SK-N-DZ (cell line): ENCODE data around the gene FRRS1. TPM values are rescaled to one million over a fixed set of nuclear protein-coding genes. Genes with fewer than 3 reads are reported as not detected.
"Not testable (repeated sequence)": the region's sequence is repeated elsewhere in the genome, so short reads cannot be mapped to it uniquely, and the experiment has no call there.

Source experiments
- DNase-seq: peaks from one replicate; pipeline ENCODE4 v3.0.0-alpha.2; 2015; ENCODE audit warnings: low spot score
- polyA plus RNA-seq, 2 experiments: library from polyadenylated mRNA; depleted of rRNA; stranded (reverse); fragments of >200 nt; gene quantifications; 2 replicates each; pipeline ENCODE4 v1.2.3, GENCODE V29; 2014

Gene FRRS1
- 0.93 and 2.5 TPM in 2 replicates for polyA plus RNA-seq (2014; cell fraction: cytosol; rRNA removed)
- 0.28 and 0.62 TPM in 2 replicates for polyA plus RNA-seq (2014; cell fraction: nucleus; rRNA removed)

GRCh38 chr1:99766378-99766800 lies at the start of gene FRRS1:
Gene FRRS1 (minus strand): TSS chr1:99766635. CDS start chr1:99748768, 17,867 bp downstream.
- peak; percentile 48 for DNase-seq

- DNase-seq = no peak
Measured at GRCh38 chr1:99814373-99814900, 48.0 kb upstream of the FRRS1 start.

- DNase-seq = no peak
Measured at GRCh38 chr1:99811747-99812146, 45.3 kb upstream of the FRRS1 start.

GRCh38 chr1:99811075-99811474 lies 44.6 kb upstream of the FRRS1 start:
- DNase-seq = no peak

- peak; percentile 87 for DNase-seq
Measured at GRCh38 chr1:99808391-99809115, 42.1 kb upstream of the FRRS1 start.

GRCh38 chr1:99806882-99807281 lies 40.4 kb upstream of the FRRS1 start:
- DNase-seq = no peak

- DNase-seq = no peak
Measured at GRCh38 chr1:99801584-99801983, 35.1 kb upstream of the FRRS1 start.

- DNase-seq = not testable (repeated sequence)
Measured at GRCh38 chr1:99793861-99794260, 27.4 kb upstream of the FRRS1 start.

- DNase-seq = no peak
Measured at GRCh38 chr1:99789715-99790114, 23.3 kb upstream of the FRRS1 start.

- no peak for DNase-seq
Measured at GRCh38 chr1:99788896-99789295, 22.5 kb upstream of the FRRS1 start.

GRCh38 chr1:99786751-99787501 lies 20.5 kb upstream of the FRRS1 start:
- no peak for DNase-seq

- DNase-seq = no peak
Measured at GRCh38 chr1:99784809-99785255, 18.4 kb upstream of the FRRS1 start.

- no peak for DNase-seq
Measured at GRCh38 chr1:99784143-99784542, 17.7 kb upstream of the FRRS1 start.

GRCh38 chr1:99782920-99783319 lies 16.5 kb upstream of the FRRS1 start:
- no peak for DNase-seq

GRCh38 chr1:99782397-99782796 lies 16.0 kb upstream of the FRRS1 start:
- DNase-seq = no peak

GRCh38 chr1:99781798-99782197 lies 15.4 kb upstream of the FRRS1 start:
- DNase-seq = no peak

GRCh38 chr1:99777752-99778151 lies 11.3 kb upstream of the FRRS1 start:
- DNase-seq = no peak

GRCh38 chr1:99776120-99776519 lies 9.7 kb upstream of the FRRS1 start:
- DNase-seq = no peak

- no peak for DNase-seq
Measured at GRCh38 chr1:99772809-99773208, 6.4 kb upstream of the FRRS1 start.

GRCh38 chr1:99771513-99771918 lies 5.1 kb upstream of the FRRS1 start:
- DNase-seq = no peak

GRCh38 chr1:99768524-99769245 lies 2.2 kb upstream of the FRRS1 start:
- no peak for DNase-seq

- DNase-seq = no peak
Measured at GRCh38 chr1:99768104-99768503, 1.7 kb upstream of the FRRS1 start.
